ENCODE results near the gene RALGAPA2.

GRCh38 chr20:20447196-20447595 lies 265.2 kb downstream of the RALGAPA2 start:
- TF ChIP-seq SRF (IDR thresholded peaks at IDR 0.05; ENCODE audit: low read depth), result no peak
- no peak for TF ChIP-seq CTCF (IDR thresholded peaks at IDR 0.05 in 2 of 3, conservative IDR thresholded peaks at IDR 0.05 in 1 of 3; ENCODE audit: borderline replicate concordance in 1 of 3, insufficient read depth in 1 of 3, low read depth in 2 of 3, low read length in 2 of 3)
- no peak for TF ChIP-seq CEBPB (IDR thresholded peaks at IDR 0.05; ENCODE audit: low read depth)
- TF ChIP-seq SP1 (IDR thresholded peaks at IDR 0.05; ENCODE audit: low read depth), result no peak
- TF ChIP-seq EZH2 (IDR thresholded peaks at IDR 0.05), result no peak
- no peak for TF ChIP-seq RAD21 (IDR thresholded peaks at IDR 0.05; ENCODE audit: low read depth)

All from HCT116 (cell line).